Measurements from ENCODE around the gene SCD5.

DNA sequence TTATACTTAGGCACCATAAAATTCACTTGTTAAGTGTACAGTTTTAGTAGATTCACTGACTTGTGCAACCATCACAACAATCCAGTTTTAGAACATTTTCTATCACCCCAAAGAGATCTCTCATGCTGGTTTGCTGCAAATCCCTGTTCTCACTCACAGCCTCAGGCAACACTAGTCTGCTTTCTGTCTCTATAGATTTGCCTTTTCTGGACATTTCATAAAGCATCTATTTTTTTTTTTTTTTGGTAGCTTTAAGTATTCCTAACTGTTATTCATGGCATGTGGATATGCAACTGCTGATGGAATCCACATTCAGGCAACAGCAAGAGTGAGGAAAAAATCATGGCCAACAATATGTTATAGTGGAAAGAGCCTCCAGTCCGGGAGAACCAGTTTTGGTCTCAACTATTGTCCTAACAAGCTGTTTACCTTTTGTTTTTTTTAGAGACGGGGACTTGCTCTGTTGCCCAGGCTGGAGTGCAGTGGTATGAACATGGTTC lies 209.8 kb downstream of the SCD5 start:
- TF ChIP-seq FOXA1 (IDR thresholded peaks at IDR 0.05) (no peak), BHLHE40 (IDR thresholded peaks at IDR 0.05; ENCODE audit: borderline replicate concordance) (no peak), SP1 (IDR thresholded peaks at IDR 0.05) (no peak), ZNF384 (IDR thresholded peaks at IDR 0.05) (no peak), TARDBP (IDR thresholded peaks at IDR 0.05) (no peak), L3MBTL2 (conservative IDR thresholded peaks at IDR 0.05) (no peak), CTBP1 (IDR thresholded peaks at IDR 0.05; ENCODE audit: borderline replicate concordance) (no peak), PKNOX1 (IDR thresholded peaks at IDR 0.05) (no peak), LEF1 (IDR thresholded peaks at IDR 0.05; ENCODE audit: borderline replicate concordance) (no peak), FOXM1 (IDR thresholded peaks at IDR 0.05; ENCODE audit: borderline replicate concordance) (no peak), ARNT (IDR thresholded peaks at IDR 0.05) (no peak), ELF4 (IDR thresholded peaks at IDR 0.05) (no peak), FOXK2 (IDR thresholded peaks at IDR 0.05) (no peak)
